NB4 (cell line): Measurements from ENCODE around the gene TOP1.

ENCODE experiments used
- CTCF ChIP-seq: IDR thresholded peaks from one replicate; pipeline ENCODE4 v1.5.1; 2012; ENCODE audit warnings: low read depth, low read length
- MAX ChIP-seq: IDR thresholded peaks from 2 replicates; pipeline ENCODE4 v1.6.1; 2011; ENCODE audit warnings: low read depth, low read length
- MYC ChIP-seq: IDR thresholded peaks from 2 replicates; pipeline ENCODE4 v1.6.1; 2011; ENCODE audit warnings: low read depth, low read length
- POLR2A ChIP-seq: IDR thresholded peaks from 2 replicates; pipeline ENCODE4 v1.6.1; 2011; ENCODE audit warnings: mild to moderate bottlenecking; ENCODE audit not compliant: insufficient read length; ENCODE audit errors: extremely low read depth

GRCh38 chr20:41165001-41165882 is 136.6 kb downstream of the TOP1 start:
- TF ChIP-seq POLR2A (no peak), CTCF (no peak), MAX (no peak), MYC (no peak)
